ENCODE data around the gene TEX52. TPM values are rescaled to one million over a fixed set of nuclear protein-coding genes. Genes with fewer than 3 reads are reported as not detected.

TEX52 gene
- total RNA-seq, 1 experiment from 2014 or later = not detected

DNA sequence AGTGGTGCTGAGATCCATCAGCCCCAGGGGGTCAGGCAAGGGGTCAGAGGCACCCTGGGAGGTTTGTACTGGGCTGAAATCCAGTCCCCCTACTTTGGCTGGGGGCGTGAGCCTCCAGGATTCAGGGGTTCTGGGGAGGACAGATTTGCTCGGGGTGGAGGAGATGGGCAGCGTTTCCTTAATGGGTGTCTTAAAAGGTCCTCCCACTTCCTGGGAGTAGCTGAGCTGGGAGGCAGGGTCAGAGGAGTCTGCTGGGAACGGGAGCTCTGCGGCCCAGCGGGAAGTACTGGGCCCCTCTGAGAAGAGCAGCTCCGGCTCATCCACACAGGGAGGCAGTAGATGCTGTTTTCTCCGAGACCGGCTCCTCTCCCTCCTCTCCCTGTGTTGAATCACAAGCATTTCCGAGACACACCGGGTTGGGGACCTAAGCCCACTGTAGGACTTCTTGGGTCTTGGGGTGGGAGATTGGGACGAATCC lies 2.1 kb upstream of the TEX52 start:
- BruUV-seq (replicated peaks) = no TSS peak
- no peak overlapping the region for H3K4me3 ChIP-seq (ENCODE audit: low read depth, low read length, poor library complexity, severe bottlenecking)
- no peaks in the 10 kb centered on the region for H3K4me1 ChIP-seq (ENCODE audit: insufficient read depth, low read length, poor library complexity, severe bottlenecking)
- POLR2A ChIA-PET (ENCODE audit: low non-redundant PET) = no interaction called here
- no peak for DNase-seq (ENCODE audit: low spot score)
- H3K36me3 ChIP-seq (ENCODE audit: insufficient read depth, low read length, poor library complexity, severe bottlenecking) = peaks cover 56% of the 10 kb centered on the region
- no peaks in the 10 kb centered on the region for H3K9me3 ChIP-seq (ENCODE audit: low read depth, low read length, poor library complexity, severe bottlenecking)
- CTCF ChIA-PET = no interaction called here
- TF ChIP-seq, protein P1, sequence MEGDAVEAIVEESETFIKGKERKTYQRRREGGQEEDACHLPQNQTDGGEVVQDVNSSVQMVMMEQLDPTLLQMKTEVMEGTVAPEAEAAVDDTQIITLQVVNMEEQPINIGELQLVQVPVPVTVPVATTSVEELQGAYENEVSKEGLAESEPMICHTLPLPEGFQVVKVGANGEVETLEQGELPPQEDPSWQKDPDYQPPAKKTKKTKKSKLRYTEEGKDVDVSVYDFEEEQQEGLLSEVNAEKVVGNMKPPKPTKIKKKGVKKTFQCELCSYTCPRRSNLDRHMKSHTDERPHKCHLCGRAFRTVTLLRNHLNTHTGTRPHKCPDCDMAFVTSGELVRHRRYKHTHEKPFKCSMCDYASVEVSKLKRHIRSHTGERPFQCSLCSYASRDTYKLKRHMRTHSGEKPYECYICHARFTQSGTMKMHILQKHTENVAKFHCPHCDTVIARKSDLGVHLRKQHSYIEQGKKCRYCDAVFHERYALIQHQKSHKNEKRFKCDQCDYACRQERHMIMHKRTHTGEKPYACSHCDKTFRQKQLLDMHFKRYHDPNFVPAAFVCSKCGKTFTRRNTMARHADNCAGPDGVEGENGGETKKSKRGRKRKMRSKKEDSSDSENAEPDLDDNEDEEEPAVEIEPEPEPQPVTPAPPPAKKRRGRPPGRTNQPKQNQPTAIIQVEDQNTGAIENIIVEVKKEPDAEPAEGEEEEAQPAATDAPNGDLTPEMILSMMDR (conservative IDR thresholded peaks at IDR 0.05; ENCODE audit: low read depth, low read length) = no peak
- no peak for TF ChIP-seq EZH2 (IDR thresholded peaks at IDR 0.05; ENCODE audit: borderline replicate concordance, low read depth, low read length, poor library complexity, severe bottlenecking)
- H3K27ac ChIP-seq (ENCODE audit: low read depth, low read length, poor library complexity, severe bottlenecking) = no peak overlapping the region
- no peaks in the 10 kb centered on the region for H3K27me3 ChIP-seq (replicated peaks; ENCODE audit: insufficient read depth, low read depth, low read length, poor library complexity)
- intact Hi-C loops (cut with micrococcal nuclease; ENCODE audit: unreplicated experiment) = no loop called here

DNA sequence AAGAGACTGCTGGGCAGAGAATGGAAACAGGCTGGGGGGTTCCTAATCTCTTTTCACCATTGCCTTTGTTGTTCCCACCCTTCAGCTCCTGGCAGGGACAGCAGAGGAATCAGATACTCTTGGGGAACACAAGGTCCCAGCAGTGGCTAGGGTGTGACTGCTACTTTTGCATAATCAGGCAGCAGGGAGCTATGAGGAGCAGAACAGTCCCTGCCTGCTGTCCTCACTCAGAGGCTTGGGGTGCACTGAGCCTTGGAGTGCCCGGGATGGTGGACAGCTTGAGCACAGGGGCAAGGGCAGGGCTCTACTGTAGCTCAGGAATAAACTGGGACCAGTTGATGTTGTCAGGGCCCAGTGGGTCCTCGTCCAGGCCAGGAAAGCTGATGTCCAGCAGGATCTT lies 1.5 kb upstream of the TEX52 start:
- Histone ChIP-seq H3K27me3 (replicated peaks; ENCODE audit: insufficient read depth, low read depth, low read length, poor library complexity) (no peaks in the 10 kb centered on the region), H3K4me1 (ENCODE audit: insufficient read depth, low read length, poor library complexity, severe bottlenecking) (no peaks in the 10 kb centered on the region), H3K4me3 (ENCODE audit: low read depth, low read length, poor library complexity, severe bottlenecking) (no peak overlapping the region), H3K36me3 (ENCODE audit: insufficient read depth, low read length, poor library complexity, severe bottlenecking) (peaks cover 52% of the 10 kb centered on the region), H3K27ac (ENCODE audit: low read depth, low read length, poor library complexity, severe bottlenecking) (no peak overlapping the region), H3K9me3 (ENCODE audit: low read depth, low read length, poor library complexity, severe bottlenecking) (no peaks in the 10 kb centered on the region)
- no peak for DNase-seq (ENCODE audit: low spot score)
- no TSS peak for BruUV-seq (replicated peaks)
- ChIA-PET CTCF (no interaction called here), POLR2A (ENCODE audit: low non-redundant PET) (no interaction called here)
- intact Hi-C loops (cut with micrococcal nuclease; ENCODE audit: unreplicated experiment) = no loop called here
- TF ChIP-seq, protein P1 (conservative IDR thresholded peaks at IDR 0.05; ENCODE audit: low read depth, low read length) = no peak
- TF ChIP-seq EZH2 (IDR thresholded peaks at IDR 0.05; ENCODE audit: borderline replicate concordance, low read depth, low read length, poor library complexity, severe bottlenecking) = no peak

DNA sequence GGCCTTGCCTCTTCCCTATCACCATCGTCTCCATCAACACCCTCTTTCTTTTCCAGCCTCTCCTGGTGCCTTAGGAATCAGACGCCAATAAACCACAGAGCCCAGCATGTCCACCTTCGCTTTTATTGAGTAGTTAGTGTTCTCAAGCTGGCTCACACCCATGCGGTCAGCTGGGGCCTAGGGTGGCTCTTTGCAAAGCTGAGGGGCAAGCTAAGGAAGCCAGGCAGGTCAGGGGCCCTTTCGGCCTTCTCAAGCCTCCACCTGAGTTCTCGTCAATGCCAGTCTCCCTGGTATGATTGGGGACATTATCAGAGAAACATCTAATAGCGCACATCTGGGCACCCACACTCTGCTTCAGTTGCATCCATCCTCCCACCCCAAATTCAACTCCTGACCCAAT lies 737 bp upstream of the TEX52 start:
- H3K27me3 ChIP-seq (replicated peaks; ENCODE audit: insufficient read depth, low read depth, low read length, poor library complexity) = no peaks in the 10 kb centered on the region
- intact Hi-C loops (cut with micrococcal nuclease; ENCODE audit: unreplicated experiment) = no loop called here
- H3K4me3 ChIP-seq (ENCODE audit: low read depth, low read length, poor library complexity, severe bottlenecking) = no peak overlapping the region
- DNase-seq (ENCODE audit: low spot score) = no peak
- H3K9me3 ChIP-seq (ENCODE audit: low read depth, low read length, poor library complexity, severe bottlenecking) = no peaks in the 10 kb centered on the region
- no peaks in the 10 kb centered on the region for H3K4me1 ChIP-seq (ENCODE audit: insufficient read depth, low read length, poor library complexity, severe bottlenecking)
- BruUV-seq (replicated peaks) = no TSS peak
- TF ChIP-seq, protein P1 (conservative IDR thresholded peaks at IDR 0.05; ENCODE audit: low read depth, low read length) = no peak
- TF ChIP-seq EZH2 (IDR thresholded peaks at IDR 0.05; ENCODE audit: borderline replicate concordance, low read depth, low read length, poor library complexity, severe bottlenecking) = no peak
- CTCF ChIA-PET = interaction anchor here (0.6 kb wide), 1 partner anchor 29 kb away, joined by 3 read pairs; no protein-coding TSS in a partner anchor
- POLR2A ChIA-PET (ENCODE audit: low non-redundant PET) = interaction anchor here (0.6 kb wide), 1 partner anchor 54 kb away, joined by 3 read pairs; no protein-coding TSS in a partner anchor
- peaks cover 44% of the 10 kb centered on the region for H3K36me3 ChIP-seq (ENCODE audit: insufficient read depth, low read length, poor library complexity, severe bottlenecking)
- no peak overlapping the region for H3K27ac ChIP-seq (ENCODE audit: low read depth, low read length, poor library complexity, severe bottlenecking)
